B cell (primary cell): Measurements from ENCODE around the gene SWAP70. TPM values are rescaled to one million over a fixed set of nuclear protein-coding genes. Genes with fewer than 3 reads are reported as not detected.

Source experiments
- ATAC-seq: fragments of 200-7000 bp; cut with Tn5 transposase; one replicate; pipeline ENCODE4 v1.10.0; 2021; ENCODE audit warnings: low read depth, mild to moderate bottlenecking, moderate number of reproducible peaks, moderate library complexity
- CTCF ChIA-PET: fragments of 350-600 bp; sonication (Branson Sonifier 250); formaldehyde crosslinking; loops from one replicate; lab custom pipeline; 2021; ENCODE audit warnings: antibody characterized with exemption, inconsistent platforms; lab: Charles Lee
- POLR2A ChIA-PET: fragments of 350-600 bp; sonication (Branson Sonifier 250); formaldehyde crosslinking; loops from one replicate; lab custom pipeline; 2021; ENCODE audit warnings: antibody characterized with exemption; lab: Charles Lee
- DNase-seq: peaks from one replicate; pipeline ENCODE4 v3.0.0; 2013
- H2AFZ ChIP-seq: 2 replicates; pipeline ENCODE4 v1.6.1; 2012; ENCODE audit warnings: mild to moderate bottlenecking, low read depth, low read length; ENCODE audit not compliant: insufficient read depth, poor library complexity, severe bottlenecking
- H3K27ac ChIP-seq, 2 donors: 1 replicate in 1 of 2; 2 replicates in 1 of 2; pipeline ENCODE4 v1.5.1; 2012 to 2013; ENCODE audit warnings: low read length in 2 of 2, mild to moderate bottlenecking in 2 of 2, moderate library complexity in 1 of 2
- H3K27me3 ChIP-seq, 4 experiments: fragments of 200-600 bp in 1 of 4; sonication (generic) in 1 of 4; replicated peaks in 1 of 4; 1 replicate in 2 of 4; 2 replicates in 2 of 4; pipeline versions ENCODE4 v1.6.1 to v1.7.0; 2013 to 2016; ENCODE audit warnings: low read length in 3 of 4, mild to moderate bottlenecking in 2 of 4, mixed read lengths in 1 of 4, moderate library complexity in 1 of 4; ENCODE audit not compliant: insufficient read depth in 4 of 4, control insufficient read depth in 3 of 4; ENCODE audit errors: control extremely low read depth in 1 of 4
- H3K36me3 ChIP-seq, 2 experiments: replicated peaks in 1 of 2; 1 replicate in 1 of 2; 2 replicates in 1 of 2; pipeline versions ENCODE4 v1.6.1 to v1.7.1; 2013; ENCODE audit warnings: low read length in 1 of 2; ENCODE audit not compliant: insufficient read depth in 2 of 2, control insufficient read depth in 1 of 2; ENCODE audit errors: control extremely low read depth in 1 of 2, extremely low read depth in 1 of 2
- H3K4me1 ChIP-seq, 2 donors: fragments of 200-600 bp in 1 of 2; sonication (generic) in 1 of 2; 1 replicate in 1 of 2; 2 replicates in 1 of 2; pipeline versions ENCODE4 v1.5.1 to v1.6.1; 2013 to 2017; ENCODE audit warnings: low read length in 2 of 2; ENCODE audit not compliant: control insufficient read depth in 2 of 2, insufficient read depth in 2 of 2
- H3K4me2 ChIP-seq: replicated peaks from 2 replicates; pipeline ENCODE3; 2012; ENCODE audit warnings: mild to moderate bottlenecking, low read depth, low read length; ENCODE audit not compliant: poor library complexity, severe bottlenecking
- H3K4me3 ChIP-seq, 5 experiments: fragments of 200-600 bp in 1 of 5; sonication (generic) in 1 of 5; 1 replicate in 3 of 5; 2 replicates in 2 of 5; pipeline versions ENCODE4 v1.5.1 to v1.7.0; 2011 to 2016; ENCODE audit warnings: low read length in 4 of 5, mild to moderate bottlenecking in 4 of 5, low read depth in 2 of 5, control low read depth in 1 of 5, moderate library complexity in 1 of 5; ENCODE audit not compliant: insufficient read depth in 1 of 5; ENCODE audit errors: control extremely low read depth in 1 of 5, extremely low read depth in 1 of 5
- H3K79me2 ChIP-seq: fragments of 200-600 bp; sonication (generic); one replicate; pipeline ENCODE4 v1.6.0; 2016; ENCODE audit warnings: low read length; ENCODE audit not compliant: control insufficient read depth, insufficient read depth
- H3K9ac ChIP-seq: fragments of 200-600 bp; sonication (generic); 2 replicates; pipeline ENCODE4 v1.6.1; 2017; ENCODE audit warnings: mild to moderate bottlenecking, low read length, moderate library complexity
- H3K9me3 ChIP-seq, 3 donors: one replicate each; pipeline versions ENCODE4 v1.6.1 to v1.7.1; 2013; ENCODE audit warnings: low read length in 2 of 3; ENCODE audit not compliant: control insufficient read depth in 2 of 3, insufficient read depth in 1 of 3; ENCODE audit errors: control extremely low read depth in 1 of 3
- H4K20me1 ChIP-seq: 2 replicates; pipeline ENCODE4 v1.6.0; 2012; ENCODE audit warnings: mild to moderate bottlenecking, low read length; ENCODE audit not compliant: insufficient read depth, control insufficient read depth, poor library complexity, severe bottlenecking
- H3K27ac Mint-ChIP-seq: one replicate; pipeline ENCODE4 v1.8.0; 2021; ENCODE audit warnings: mixed read lengths
- H3K27me3 Mint-ChIP-seq: one replicate; pipeline ENCODE4 v1.8.0; 2021; ENCODE audit warnings: mixed read lengths
- H3K4me1 Mint-ChIP-seq: one replicate; pipeline ENCODE4 v1.8.0; 2021; ENCODE audit warnings: mixed read lengths
- H3K4me3 Mint-ChIP-seq: one replicate; pipeline ENCODE4 v1.8.0; 2021; ENCODE audit warnings: mixed read lengths
- H3K9me3 Mint-ChIP-seq: one replicate; pipeline ENCODE4 v1.8.0; 2022; ENCODE audit warnings: mixed read lengths; ENCODE audit not compliant: insufficient read depth
- CTCF ChIP-seq: fragments of 200-600 bp; IDR thresholded peaks from one replicate; pipeline ENCODE4 v1.8.0; 2022; ENCODE audit warnings: antibody characterized with exemption, mild to moderate bottlenecking
- EZH2 ChIP-seq: IDR thresholded peaks from 2 replicates; pipeline ENCODE4 v1.6.1; 2012; ENCODE audit warnings: borderline replicate concordance, low read depth, mild to moderate bottlenecking, moderate library complexity, low read length; ENCODE audit not compliant: insufficient read depth, poor library complexity, severe bottlenecking
- WGBS: methylation state at CpG from one replicate; pipeline ENCODE4 v1.1.5; 2013; ENCODE audit warnings: missing lambda C conversion rate; ENCODE audit not compliant: insufficient coverage; 5-methylcytosine and 5-hydroxymethylcytosine counted together
- intact Hi-C: fragments of 100-400 bp; cut with micrococcal nuclease; formaldehyde crosslinking; loops from one replicate; pipeline ENCODE4 v1.10.0; 2022
- polyA plus RNA-seq: library from polyadenylated mRNA; depleted of rRNA; stranded (reverse); fragments of >200 nt; gene quantifications from 2 replicates; pipeline ENCODE4 v1.2.3, GENCODE V29; 2012
- total RNA-seq, 2 donors: library from RNA; stranded (reverse); fragments of 120-200 nt in 1 of 2; gene quantifications; 1 replicate in 1 of 2; 2 replicates in 1 of 2; pipeline versions ENCODE4 v1.2.3 to v1.2.4, GENCODE V29; 2013 to 2022

Gene SWAP70
- total and polyA plus RNA-seq, 2 donors (not counting 1 experiment from before 2014, with no cell fraction given): 69.8 to 200 TPM

- H3K4me3 ChIP-seq: peak overlapping the region; percentile 76 to 94 (median 79)
- 20% methylated on average over 56 of the region's 58 CpGs for WGBS
- TF ChIP-seq CTCF: no peak
- TF ChIP-seq EZH2: no peak
- DNase-seq (peak; percentile 69), ATAC-seq (peak; percentile 8)
- H4K20me1 ChIP-seq: no peaks in the 10 kb centered on the region
- peak overlapping the region; percentile 95 for H2AFZ ChIP-seq
- CTCF ChIA-PET: interaction anchor here (0.7 to 3.8 kb wide), 33 partner anchors 9 to 608 kb away, joined by 3 to 56 read pairs (median 6); partner anchors contain the start of genes ADM and WEE1
- H3K9me3 ChIP-seq: no peaks in the 10 kb centered on the region
- no peaks in the 10 kb centered on the region for H3K9me3 Mint-ChIP-seq
- H3K9ac ChIP-seq: peak overlapping the region; percentile 89
- no peaks in the 10 kb centered on the region for H3K36me3 ChIP-seq
- H3K4me3 Mint-ChIP-seq: peak overlapping the region; percentile 91
- H3K27me3 ChIP-seq: no peaks in the 10 kb centered on the region
- peak overlapping the region; percentile 98 for H3K27ac Mint-ChIP-seq
- peak overlapping the region; percentile 70 to 88 for H3K27ac ChIP-seq
- H3K79me2 ChIP-seq: peaks cover 46% of the 10 kb centered on the region
- POLR2A ChIA-PET: interaction anchor here (0.6 to 2.3 kb wide), 17 partner anchors 14 to 559 kb away, joined by 3 to 10 read pairs (median 4); partner anchors contain the start of genes ADM, WEE1 and ZNF143
- intact Hi-C loops: loop anchor here (1.0 to 10.0 kb wide), 10 partner anchors 103 to 1096 kb away; partner anchors contain the start of genes TMEM41B and ZBED5
- H3K4me1 ChIP-seq: peaks cover 52 to 56% of the 10 kb centered on the region in 2 donors
- H3K4me1 Mint-ChIP-seq: peaks cover 77% of the 10 kb centered on the region
- peak overlapping the region; percentile 94 for H3K4me2 ChIP-seq
- H3K27me3 Mint-ChIP-seq: no peaks in the 10 kb centered on the region
These were observed 95.0 kb downstream of the SWAP70 start for GRCh38 chr11:9758637-9759518.
